Neural progenitor cell (in vitro differentiated cells): ENCODE measurements around the gene GFAP. TPM values are rescaled to one million over a fixed set of nuclear protein-coding genes. Genes with fewer than 3 reads are reported as not detected.

Source experiments
- DNase-seq: peaks from one replicate; pipeline ENCODE4 v3.0.0-alpha.2; 2016; ENCODE audit warnings: low spot score
- H2AFZ ChIP-seq: fragments of 200-600 bp; sonication (generic); replicated peaks from 2 replicates; pipeline ENCODE4 v1.6.1; 2016; ENCODE audit warnings: antibody characterized with exemption
- H3F3A ChIP-seq: fragments of 200-600 bp; sonication (generic); 2 replicates; pipeline ENCODE4 v1.6.1; 2016; ENCODE audit warnings: antibody characterized with exemption, low read depth
- H3K27ac ChIP-seq: fragments of 200-600 bp; sonication (generic); 2 replicates; pipeline ENCODE4 v1.5.1; 2016; ENCODE audit warnings: mild to moderate bottlenecking
- H3K27me3 ChIP-seq: fragments of 200-600 bp; sonication (generic); 2 replicates; pipeline ENCODE4 v1.6.1; 2016; ENCODE audit warnings: mild to moderate bottlenecking, moderate library complexity
- H3K36me3 ChIP-seq: fragments of 200-600 bp; sonication (generic); 2 replicates; pipeline ENCODE4 v1.5.1; 2016
- H3K4me1 ChIP-seq: fragments of 200-600 bp; sonication (generic); 2 replicates; pipeline ENCODE4 v1.6.1; 2016; ENCODE audit warnings: mixed run types
- H3K4me2 ChIP-seq: fragments of 200-600 bp; sonication (generic); 2 replicates; pipeline ENCODE4 v1.6.1; 2016
- H3K4me3 ChIP-seq: fragments of 200-600 bp; sonication (generic); 2 replicates; pipeline ENCODE4 v1.5.1; 2016
- H3K79me2 ChIP-seq: fragments of 200-600 bp; sonication (generic); 2 replicates; pipeline ENCODE4 v1.6.1; 2016; ENCODE audit warnings: low read depth
- H3K9ac ChIP-seq: fragments of 200-600 bp; sonication (generic); 2 replicates; pipeline ENCODE4 v1.6.1; 2016
- H3K9me3 ChIP-seq: fragments of 200-600 bp; sonication (generic); 2 replicates; pipeline ENCODE4 v1.5.1; 2016; ENCODE audit warnings: low read depth
- H4K20me1 ChIP-seq: fragments of 200-600 bp; sonication (generic); 2 replicates; pipeline ENCODE4 v1.6.1; 2016; ENCODE audit warnings: low read depth
- H3K27ac Mint-ChIP-seq: 3 replicates; pipeline ENCODE4 v1.8.0; 2021; ENCODE audit warnings: mixed read lengths
- H3K27me3 Mint-ChIP-seq: 2 replicates; pipeline ENCODE4 v1.8.0; 2022; ENCODE audit warnings: low read depth, mild to moderate bottlenecking, inconsistent platforms, moderate library complexity, mixed read lengths; ENCODE audit not compliant: insufficient read depth
- H3K36me3 Mint-ChIP-seq: 3 replicates; pipeline ENCODE4 v1.8.0; 2021; ENCODE audit warnings: mixed read lengths
- H3K4me1 Mint-ChIP-seq: 3 replicates; pipeline ENCODE4 v1.8.0; 2021; ENCODE audit warnings: mixed read lengths
- H3K4me3 Mint-ChIP-seq: 3 replicates; pipeline ENCODE4 v1.8.0; 2021; ENCODE audit warnings: mild to moderate bottlenecking, moderate library complexity, mixed read lengths
- H3K9me3 Mint-ChIP-seq: 3 replicates; pipeline ENCODE4 v1.8.0; 2020; ENCODE audit warnings: mixed read lengths
- EZH2 ChIP-seq: fragments of 200-600 bp; sonication (generic); IDR thresholded peaks from 2 replicates; pipeline ENCODE4 v1.6.1; 2017; ENCODE audit warnings: antibody characterized with exemption, mild to moderate bottlenecking, moderate library complexity
- EZH2phosphoT487 ChIP-seq: fragments of 200-600 bp; sonication (generic); IDR thresholded peaks from 2 replicates; pipeline ENCODE4 v1.6.1; 2017; ENCODE audit warnings: antibody characterized with exemption
- total RNA-seq: library from RNA; depleted of rRNA; stranded (reverse); fragments of >200 nt; gene quantifications from 2 replicates; pipeline ENCODE4 v1.2.3, GENCODE V29; 2015; ENCODE audit warnings: low replicate concordance
- TF ChIP-seq, protein P1 (sequence below): fragments of 200-600 bp; sonication (generic); IDR thresholded peaks from 2 replicates; pipeline ENCODE4 v1.5.1; 2017; ENCODE audit warnings: antibody characterized with exemption, mild to moderate bottlenecking

GFAP gene
- total RNA-seq, 1 donor from 2014 or later: 0.45 TPM

DNA sequence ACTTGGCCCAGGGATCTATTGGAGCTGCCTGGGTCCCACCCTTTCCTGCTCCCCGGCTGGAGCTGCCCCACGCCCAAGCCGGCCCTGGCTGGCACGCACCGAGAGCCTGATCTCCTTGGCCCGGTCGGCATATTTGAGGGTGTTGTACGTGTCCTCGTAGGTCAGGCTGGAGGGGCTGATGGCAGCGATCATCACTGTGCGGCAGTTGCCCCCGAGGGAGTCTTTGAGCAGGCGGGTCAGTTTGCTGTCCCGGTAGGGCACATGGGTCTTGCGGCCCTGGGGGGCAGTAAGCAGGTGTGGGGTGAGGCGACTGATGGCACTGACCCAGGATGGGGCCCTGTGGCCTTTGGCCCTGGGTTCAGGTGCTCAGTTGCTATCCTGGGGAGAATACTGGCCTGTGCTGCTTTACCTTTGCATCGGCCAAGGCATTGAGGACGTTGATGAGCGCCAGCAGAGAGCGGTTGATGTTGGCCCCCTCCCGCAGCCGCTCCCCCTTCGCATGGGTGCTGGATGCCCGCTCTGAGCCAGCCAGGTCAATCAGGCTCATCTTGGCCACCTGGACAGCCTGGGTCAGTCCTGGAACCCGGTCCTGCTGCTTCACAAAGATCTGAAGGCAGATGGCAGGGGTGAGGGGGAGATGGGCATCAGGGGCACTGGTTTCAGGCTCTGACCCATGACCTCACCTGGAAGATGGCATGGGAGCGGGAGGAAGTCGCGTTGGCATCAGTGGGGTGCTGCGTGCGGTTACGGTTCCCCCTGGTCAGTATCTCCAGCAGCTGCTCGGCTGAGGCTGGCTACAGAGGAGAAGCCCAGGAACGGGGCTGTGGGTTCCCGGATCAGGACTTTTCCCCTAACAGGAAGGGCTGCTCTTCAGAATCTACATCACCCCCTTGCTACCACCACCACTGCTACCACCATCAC lies 18.8 kb upstream of the GFAP start:
- Mint-ChIP-seq H3K9me3 (no peaks in the 10 kb centered on the region), H3K27me3 (no peaks in the 10 kb centered on the region), H3K27ac (no peak overlapping the region), H3K36me3 (peaks cover 39% of the 10 kb centered on the region), H3K4me1 (no peaks in the 10 kb centered on the region), H3K4me3 (no peak overlapping the region)
- DNase-seq: no peak
- Histone ChIP-seq H3K9me3 (no peaks in the 10 kb centered on the region), H2AFZ (no peak overlapping the region), H3K27ac (no peak overlapping the region), H3K79me2 (peaks cover 26% of the 10 kb centered on the region), H3K4me3 (no peak overlapping the region), H3K4me1 (no peaks in the 10 kb centered on the region), H3K27me3 (no peaks in the 10 kb centered on the region), H4K20me1 (peaks cover 17% of the 10 kb centered on the region), H3F3A (peaks cover 3% of the 10 kb centered on the region), H3K36me3 (peaks cover 7% of the 10 kb centered on the region), H3K4me2 (no peak overlapping the region), H3K9ac (no peak overlapping the region)
- TF ChIP-seq, protein P1, sequence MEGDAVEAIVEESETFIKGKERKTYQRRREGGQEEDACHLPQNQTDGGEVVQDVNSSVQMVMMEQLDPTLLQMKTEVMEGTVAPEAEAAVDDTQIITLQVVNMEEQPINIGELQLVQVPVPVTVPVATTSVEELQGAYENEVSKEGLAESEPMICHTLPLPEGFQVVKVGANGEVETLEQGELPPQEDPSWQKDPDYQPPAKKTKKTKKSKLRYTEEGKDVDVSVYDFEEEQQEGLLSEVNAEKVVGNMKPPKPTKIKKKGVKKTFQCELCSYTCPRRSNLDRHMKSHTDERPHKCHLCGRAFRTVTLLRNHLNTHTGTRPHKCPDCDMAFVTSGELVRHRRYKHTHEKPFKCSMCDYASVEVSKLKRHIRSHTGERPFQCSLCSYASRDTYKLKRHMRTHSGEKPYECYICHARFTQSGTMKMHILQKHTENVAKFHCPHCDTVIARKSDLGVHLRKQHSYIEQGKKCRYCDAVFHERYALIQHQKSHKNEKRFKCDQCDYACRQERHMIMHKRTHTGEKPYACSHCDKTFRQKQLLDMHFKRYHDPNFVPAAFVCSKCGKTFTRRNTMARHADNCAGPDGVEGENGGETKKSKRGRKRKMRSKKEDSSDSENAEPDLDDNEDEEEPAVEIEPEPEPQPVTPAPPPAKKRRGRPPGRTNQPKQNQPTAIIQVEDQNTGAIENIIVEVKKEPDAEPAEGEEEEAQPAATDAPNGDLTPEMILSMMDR: no peak
- TF ChIP-seq EZH2 (no peak), EZH2phosphoT487 (no peak)

DNA sequence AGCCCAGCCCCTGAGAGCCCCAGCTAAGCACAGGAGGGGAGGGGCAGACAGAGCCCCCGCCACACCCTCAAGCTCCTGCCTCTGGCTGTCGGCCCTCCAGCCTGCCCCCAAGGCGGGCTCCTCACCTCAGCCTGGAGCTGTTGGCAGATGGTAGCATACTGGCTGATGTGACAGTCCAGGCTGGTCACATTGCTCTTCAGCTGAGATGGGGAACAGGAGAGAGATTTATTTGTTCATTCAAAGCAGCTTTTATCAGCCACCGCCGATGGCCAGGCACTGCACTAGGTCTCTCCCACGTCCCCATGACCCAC lies 17.4 kb upstream of the GFAP start:
- Histone ChIP-seq H2AFZ (no peak overlapping the region), H3F3A (peaks cover 5% of the 10 kb centered on the region), H3K4me2 (no peak overlapping the region), H3K9me3 (no peaks in the 10 kb centered on the region), H3K4me3 (no peak overlapping the region), H3K27me3 (no peaks in the 10 kb centered on the region), H3K79me2 (peaks cover 12% of the 10 kb centered on the region), H3K9ac (no peak overlapping the region), H3K27ac (no peak overlapping the region), H4K20me1 (peaks cover 17% of the 10 kb centered on the region), H3K36me3 (no peaks in the 10 kb centered on the region), H3K4me1 (no peaks in the 10 kb centered on the region)
- no peak for TF ChIP-seq EZH2
- TF ChIP-seq, protein P1: no peak
- TF ChIP-seq EZH2phosphoT487: no peak
- no peak for DNase-seq
- Mint-ChIP-seq H3K9me3 (no peaks in the 10 kb centered on the region), H3K36me3 (peaks cover 35% of the 10 kb centered on the region), H3K27me3 (no peaks in the 10 kb centered on the region), H3K27ac (no peak overlapping the region), H3K4me3 (no peak overlapping the region), H3K4me1 (no peaks in the 10 kb centered on the region)

DNA sequence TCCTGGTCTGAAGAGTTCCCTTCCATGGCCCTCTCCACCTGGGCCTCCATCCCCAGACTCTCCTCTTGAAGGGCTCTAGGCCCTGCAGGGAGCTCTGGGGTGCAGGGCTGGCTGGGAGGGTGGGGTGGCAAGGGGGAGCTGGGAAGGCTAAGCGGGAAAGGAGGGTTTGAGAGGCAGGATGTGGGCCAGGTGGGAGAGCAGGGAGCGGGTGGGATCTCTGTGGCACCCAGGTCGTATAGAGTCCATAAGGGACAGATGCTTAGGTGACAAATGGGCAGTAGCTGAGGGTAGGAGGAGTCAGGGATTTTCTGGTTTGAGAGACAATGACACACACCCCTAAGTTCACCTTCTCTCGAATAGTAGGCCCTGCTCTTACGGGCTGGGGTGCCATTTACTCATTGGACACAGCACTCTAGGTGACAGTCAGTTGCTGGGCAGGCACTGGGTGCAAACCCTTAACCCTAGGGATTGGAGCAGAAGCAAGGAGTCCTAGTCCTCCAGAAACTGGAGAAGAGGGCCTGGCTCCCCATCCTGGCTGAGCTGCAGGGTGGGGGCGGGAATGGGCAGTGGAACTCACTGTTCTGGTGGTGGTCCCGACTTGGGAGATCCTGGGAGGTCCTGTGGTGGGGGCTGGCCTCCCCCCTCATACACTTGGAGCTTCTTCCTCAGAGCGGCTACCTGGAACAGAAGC lies 16.9 kb upstream of the GFAP start:
- Histone ChIP-seq H3F3A (peaks cover 6% of the 10 kb centered on the region), H3K36me3 (no peaks in the 10 kb centered on the region), H3K27ac (no peak overlapping the region), H2AFZ (no peak overlapping the region), H3K4me2 (no peak overlapping the region), H4K20me1 (peaks cover 17% of the 10 kb centered on the region), H3K9me3 (no peaks in the 10 kb centered on the region), H3K27me3 (no peaks in the 10 kb centered on the region), H3K4me3 (no peak overlapping the region), H3K9ac (no peak overlapping the region), H3K4me1 (no peaks in the 10 kb centered on the region), H3K79me2 (peaks cover 7% of the 10 kb centered on the region)
- Mint-ChIP-seq H3K27me3 (no peaks in the 10 kb centered on the region), H3K36me3 (peaks cover 33% of the 10 kb centered on the region), H3K4me3 (no peak overlapping the region), H3K27ac (no peak overlapping the region), H3K4me1 (no peaks in the 10 kb centered on the region), H3K9me3 (no peaks in the 10 kb centered on the region)
- no peak for DNase-seq
- TF ChIP-seq EZH2 (no peak), EZH2phosphoT487 (no peak)
- TF ChIP-seq, protein P1: no peak
